GM19372 (cell line): Measurements from ENCODE around the gene PLPP1.

ENCODE experiments used
- ATAC-seq: cut with Tn5 transposase; IDR thresholded peaks from one replicate; pipeline ENCODE4 v1.9.1; 2021; ENCODE audit warnings: mild to moderate bottlenecking, low read depth, moderate library complexity; ENCODE audit not compliant: unreplicated experiment

PLPP1 gene

DNA sequence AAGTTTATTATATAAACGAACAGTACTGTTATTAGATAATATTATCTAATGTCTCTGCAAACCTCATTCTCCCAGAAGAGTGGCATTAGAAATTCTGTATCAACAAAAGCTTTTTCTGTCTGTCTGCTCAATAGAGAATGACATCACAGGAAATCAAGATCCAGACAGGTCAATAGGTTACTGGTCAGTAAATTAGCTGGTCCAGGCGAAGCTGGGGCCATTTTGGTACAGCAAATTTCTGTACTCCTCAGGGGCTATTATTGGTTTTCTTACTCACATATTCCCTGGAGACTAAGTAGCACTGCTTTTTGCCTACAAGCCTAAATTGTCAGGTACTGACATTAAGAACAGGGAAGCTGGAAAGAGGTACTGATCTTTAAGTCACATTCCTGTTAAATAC is 80.5 kb downstream of the PLPP1 start:
- ATAC-seq = no peak

GRCh38 chr5:55453211-55453610 is 81.6 kb downstream of the PLPP1 start:
- no peak for ATAC-seq

DNA sequence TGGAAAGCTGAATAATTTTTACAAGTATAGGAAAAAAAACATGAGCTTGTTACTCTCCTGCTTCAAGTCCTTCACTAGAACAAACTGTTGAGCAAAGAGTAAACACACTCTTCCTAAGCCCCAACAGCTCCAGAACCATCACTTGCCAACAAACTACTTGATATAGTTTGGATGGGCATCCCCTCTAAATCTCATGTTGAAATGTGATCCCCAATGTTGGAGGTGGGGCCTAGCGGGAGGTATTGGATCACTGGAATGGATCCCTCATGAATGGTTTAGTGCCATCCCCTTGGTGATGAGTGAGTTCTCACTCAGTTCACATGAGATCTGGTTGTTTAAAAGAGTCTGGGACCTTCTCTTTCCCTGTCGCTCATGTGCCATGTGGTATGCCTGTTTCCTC is 82.8 kb downstream of the PLPP1 start:
- no peak for ATAC-seq

DNA sequence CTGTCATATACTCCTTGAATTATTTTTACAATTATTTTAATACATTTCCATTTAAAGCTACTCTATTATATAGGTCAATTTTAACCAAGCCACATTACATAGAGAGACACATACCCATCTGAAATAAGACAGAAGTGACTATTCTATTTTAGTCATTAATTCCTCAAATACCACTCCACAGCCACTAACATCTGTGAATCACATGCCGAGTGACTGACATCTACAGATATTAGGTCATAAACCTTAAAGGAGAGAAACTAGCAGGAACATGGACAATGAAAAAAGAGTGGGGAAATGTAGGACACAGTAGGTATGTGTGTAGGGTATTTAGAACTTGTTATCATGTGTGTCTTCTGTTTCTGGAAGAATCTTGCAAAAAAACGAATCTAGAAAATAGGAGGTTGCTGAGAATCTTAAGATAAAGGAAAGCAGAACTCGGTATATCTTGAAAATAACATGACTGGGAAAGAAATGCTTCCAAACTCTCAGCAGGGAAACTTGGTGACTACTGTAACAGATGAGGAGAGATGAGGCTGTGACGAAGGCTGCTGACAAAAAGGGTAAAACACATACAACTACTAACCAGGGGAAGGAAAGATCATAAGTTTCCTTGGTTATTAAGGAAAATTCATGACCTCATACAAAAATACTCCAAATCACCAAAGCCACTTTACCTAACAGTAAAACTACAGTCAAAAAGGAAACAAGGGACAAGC is 84.6 kb downstream of the PLPP1 start:
- no peak for ATAC-seq

DNA sequence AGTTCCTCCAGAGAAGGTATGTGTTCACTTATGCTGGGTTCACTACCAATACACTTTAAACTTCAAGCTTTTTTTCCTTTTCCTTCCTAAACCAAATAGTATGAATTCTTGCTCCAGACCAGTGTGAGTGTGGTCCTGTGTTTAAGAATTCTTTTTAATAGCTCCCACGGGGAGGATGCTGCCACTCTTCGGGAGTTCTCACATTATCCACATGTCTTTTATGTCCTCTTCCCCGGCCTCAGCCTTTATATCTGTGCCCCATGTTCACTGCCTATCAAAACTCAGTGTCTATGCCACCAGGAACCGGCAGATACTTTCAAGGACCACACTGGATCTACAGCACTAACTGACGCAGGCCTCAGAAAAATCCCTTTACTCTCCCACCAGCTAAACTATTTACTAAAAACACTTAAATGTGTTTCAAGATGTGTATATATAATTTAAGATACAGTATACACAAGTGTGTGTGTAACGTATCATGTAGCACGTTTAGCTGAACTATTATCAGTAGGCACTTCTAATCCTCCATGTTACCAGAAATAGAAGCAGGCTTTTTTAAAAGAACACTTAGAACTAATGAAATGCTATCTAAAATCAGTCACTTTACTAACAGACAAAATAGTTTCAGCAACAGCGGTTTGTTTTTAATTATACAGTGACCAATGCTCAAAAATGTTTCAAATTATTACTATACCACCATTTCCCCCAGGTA is 88.0 kb downstream of the PLPP1 start:
- ATAC-seq = no peak

DNA sequence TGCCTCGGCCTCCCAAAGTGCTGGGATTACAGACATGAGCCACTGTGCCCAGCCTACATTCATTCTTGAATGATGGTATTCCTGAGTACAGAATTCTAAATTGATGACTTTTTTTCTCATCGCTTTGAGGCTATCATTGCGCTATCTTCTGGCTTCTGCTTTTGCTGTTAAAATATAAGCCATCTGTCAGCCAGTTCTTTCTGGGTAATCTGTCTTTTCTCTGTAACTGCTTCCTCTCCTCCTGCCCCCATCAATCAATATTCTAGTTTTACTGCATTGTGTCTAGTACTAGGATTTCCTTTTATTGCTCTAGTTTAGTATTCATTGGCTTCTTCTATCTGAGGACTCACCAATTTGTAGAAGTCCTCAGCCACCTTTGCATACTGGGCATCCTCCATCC is 89.0 kb downstream of the PLPP1 start:
- ATAC-seq = no peak

DNA sequence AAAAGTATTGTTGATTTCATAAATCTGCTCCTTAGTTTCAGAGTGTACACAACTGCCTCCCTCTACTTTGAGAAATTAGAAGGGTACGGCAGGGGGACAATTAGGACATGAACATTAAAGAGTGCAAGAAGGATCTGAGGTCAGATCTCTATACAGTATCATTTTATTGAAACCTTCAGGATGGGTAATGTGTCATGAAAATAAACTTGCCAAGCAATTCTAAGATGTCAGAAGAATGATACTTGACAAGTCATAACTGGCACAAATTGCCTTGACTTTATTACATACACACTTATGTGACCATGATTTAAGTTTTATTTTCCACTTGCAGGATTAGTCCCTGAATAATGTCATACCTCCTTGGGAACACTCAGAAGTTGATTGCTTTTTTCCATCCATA is 92.8 kb downstream of the PLPP1 start:
- no peak for ATAC-seq

- ATAC-seq = no peak
These were observed 93.5 kb downstream of the PLPP1 start for GRCh38 chr5:55441107-55441771.

GRCh38 chr5:55440188-55440646 is 94.5 kb downstream of the PLPP1 start:
- no peak for ATAC-seq

DNA sequence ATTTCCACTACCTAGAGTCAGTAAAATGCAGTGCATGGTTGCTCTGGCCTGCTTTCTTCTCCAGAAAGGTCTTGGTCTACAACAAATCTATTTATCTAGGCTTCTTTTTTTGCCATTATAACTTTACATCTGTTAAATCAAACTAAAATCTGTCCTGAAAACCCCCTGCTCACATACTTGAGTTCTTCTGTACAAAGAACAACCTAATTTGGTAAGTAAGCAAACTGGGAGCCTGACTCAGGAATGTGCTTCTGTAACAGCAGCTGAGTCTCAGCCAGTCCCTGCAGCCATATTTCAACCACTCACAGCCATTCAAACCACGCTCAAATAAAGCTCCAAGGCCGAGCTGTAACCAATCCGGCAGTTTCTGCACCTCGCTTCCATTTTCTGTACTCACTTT is 95.8 kb downstream of the PLPP1 start:
- ATAC-seq = no peak

- ATAC-seq = no peak
These were observed 96.9 kb downstream of the PLPP1 start for GRCh38 chr5:55437859-55438206.

DNA sequence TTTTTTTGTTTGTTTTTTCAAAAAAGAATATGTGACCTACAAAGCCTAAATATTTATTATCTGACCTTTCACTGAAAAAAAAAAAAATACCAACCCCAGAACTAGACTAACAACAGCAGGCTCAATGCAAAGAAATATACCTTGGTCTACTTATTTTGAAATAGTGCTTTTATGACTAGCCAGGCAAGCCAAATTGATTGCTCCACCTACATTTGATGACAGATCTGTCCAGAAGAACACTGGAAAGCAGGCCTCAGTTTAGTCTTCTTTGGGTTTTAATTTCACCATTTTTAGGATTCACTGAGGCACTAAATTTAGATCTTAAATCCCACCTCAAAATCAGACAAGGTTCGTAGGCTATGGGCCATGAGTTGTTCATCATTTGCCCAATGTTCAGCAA is 97.3 kb downstream of the PLPP1 start:
- no peak for ATAC-seq

GRCh38 chr5:55432549-55432948 is 102.2 kb downstream of the PLPP1 start:
- no peak for ATAC-seq

DNA sequence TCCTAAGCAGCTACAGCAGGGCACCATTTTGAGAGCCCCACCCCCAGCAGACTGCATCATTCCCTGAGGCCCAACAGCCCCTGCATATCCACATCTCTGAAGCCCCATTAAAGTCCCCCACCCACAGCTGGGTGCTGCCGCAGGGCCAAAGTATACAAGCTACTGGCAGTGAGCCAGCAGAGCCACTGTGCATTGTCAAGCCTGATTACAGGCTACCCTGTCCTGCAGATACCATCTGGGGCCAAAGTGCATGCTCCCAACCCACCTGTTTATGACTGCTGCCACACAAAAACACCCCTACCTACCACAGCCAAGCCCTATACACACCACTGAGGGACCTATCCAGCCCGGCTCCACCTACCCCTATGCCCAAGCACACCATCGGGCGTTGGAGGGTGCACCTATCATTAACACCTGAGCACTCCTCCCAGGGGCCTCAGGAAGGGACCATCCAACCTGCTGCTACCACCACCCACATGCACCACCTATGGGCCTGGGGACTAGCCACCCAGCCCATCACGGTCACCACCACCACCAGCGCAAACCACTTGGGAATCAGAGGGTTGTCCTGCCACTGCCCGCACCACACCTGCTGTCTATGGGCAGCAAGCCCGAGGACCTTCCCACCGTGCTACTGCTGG is 105.0 kb downstream of the PLPP1 start:
- ATAC-seq = no peak

GRCh38 chr5:55429221-55429612 is 105.5 kb downstream of the PLPP1 start:
- no peak for ATAC-seq

- no peak for ATAC-seq
These were observed 107.6 kb downstream of the PLPP1 start for GRCh38 chr5:55427157-55427556.

DNA sequence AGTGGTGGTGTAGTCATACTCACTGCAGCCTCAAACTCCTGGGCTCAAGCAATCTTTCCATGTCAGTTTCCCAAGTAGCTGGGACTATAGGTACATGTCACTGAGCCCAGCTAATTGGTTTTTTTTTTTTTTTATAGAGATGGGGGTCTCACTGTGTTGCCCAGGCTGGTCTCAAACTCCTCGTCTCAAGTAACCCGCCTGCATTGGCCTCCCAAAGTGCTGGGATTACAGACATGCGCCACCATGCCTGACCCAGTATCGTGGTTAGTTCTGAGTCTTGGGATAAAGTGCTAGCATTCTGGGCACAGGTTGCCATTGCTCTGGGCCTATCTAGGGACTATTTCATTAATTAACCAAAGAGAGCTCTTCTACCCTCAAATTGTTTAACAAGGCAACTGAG is 108.3 kb downstream of the PLPP1 start:
- no peak for ATAC-seq

DNA sequence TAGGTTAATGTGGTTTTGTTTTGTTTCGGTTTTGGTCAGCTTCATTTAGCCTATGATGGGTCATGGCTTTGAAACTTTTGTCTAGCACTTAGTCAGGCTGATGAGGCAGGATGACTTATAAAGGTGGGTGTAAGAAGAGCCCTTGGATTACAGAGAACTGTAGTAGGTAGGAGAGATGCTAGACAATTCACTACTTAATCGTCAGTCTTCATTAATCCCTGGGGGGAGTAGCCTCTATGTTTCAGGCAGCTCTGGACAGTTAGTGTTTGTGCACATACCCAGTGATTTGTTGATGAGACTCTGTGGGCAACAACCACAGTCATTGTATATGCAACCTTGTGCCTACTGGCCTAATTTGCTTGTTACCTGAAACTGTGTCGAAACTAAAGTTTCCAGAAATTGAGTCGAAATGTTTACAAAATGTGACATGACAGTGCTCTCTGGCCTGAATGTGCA is 113.7 kb downstream of the PLPP1 start:
- ATAC-seq = peak; percentile 94

DNA sequence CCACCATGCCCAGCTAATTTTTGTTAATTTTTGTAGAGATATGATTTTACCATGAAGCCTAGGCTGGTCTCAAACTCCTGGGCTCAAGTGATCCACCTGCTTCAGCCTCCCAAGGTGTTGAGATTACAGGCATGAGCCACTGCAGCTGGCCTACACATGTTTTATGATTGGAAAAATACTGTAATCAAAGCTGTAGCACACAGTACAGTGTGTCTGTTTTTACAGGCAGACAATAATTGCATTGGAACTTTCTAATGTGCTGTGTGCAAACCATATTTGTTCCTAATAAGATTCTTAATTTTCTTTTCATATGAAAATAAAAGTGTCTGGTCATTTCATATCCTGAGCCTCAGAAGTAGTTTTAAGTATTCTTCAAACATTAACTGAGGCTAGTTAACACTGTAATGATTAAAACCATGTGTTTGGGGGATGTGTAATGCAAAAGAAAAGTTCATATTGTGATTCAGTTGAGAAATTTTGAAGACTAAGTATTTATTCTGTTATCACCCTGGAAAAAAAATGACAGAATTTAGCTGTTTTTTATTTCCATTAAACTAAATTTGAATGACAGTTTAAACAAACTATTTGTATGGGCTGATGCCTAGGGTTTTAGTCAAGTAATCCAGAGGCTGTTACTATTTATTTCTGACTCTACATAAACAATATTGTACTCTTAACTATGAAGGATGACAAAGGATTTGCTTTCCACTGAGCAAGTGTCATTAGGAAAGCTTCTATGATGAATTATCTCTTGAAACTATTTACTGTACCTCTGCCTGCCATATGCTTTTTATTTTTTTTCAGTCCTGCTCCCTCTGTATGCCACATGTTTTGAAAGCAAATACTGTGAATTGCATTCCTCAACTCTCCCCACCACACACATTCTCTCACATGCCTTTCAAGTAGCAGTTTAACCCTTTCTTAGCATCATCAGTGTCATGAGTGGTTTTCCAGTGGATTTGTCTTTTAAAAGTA is 115.5 kb downstream of the PLPP1 start:
- ATAC-seq = no peak

DNA sequence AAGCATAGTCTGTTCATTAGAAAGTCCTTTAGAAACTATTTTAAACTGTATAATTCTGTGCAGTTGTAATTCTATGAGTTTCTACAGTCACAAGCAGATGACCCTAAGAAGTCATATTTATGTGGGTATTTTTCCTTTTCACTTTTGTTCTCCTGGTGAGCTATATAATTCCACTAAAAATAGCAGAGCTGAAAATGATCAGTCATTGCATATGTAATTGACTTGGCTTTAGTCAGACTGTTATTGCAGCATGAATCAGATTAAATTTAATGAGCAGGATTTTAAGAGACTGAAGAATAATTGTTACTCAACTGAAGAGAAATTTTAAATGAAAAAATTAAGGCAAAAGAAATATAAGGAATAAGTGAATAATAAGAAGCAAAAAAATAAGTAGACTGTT is 118.5 kb downstream of the PLPP1 start:
- ATAC-seq = no peak
